HG02571 (cell line): ENCODE results near the gene TAS2R4.
"Not testable (repeated sequence)": the region's sequence is repeated elsewhere in the genome, so short reads cannot be mapped to it uniquely, and the experiment has no call there.

Source experiments
- ATAC-seq: cut with Tn5 transposase; IDR thresholded peaks from one replicate; pipeline ENCODE4 v1.9.1; 2021; ENCODE audit warnings: mild to moderate bottlenecking, moderate library complexity; ENCODE audit not compliant: unreplicated experiment

Gene TAS2R4

GRCh38 chr7:141776374-141776773, at the start of gene TAS2R4:
Gene TAS2R4, plus strand, starts transcription at chr7:141776674. Its CDS starts 1,815 bp downstream, at chr7:141778489.
- no peak for ATAC-seq

DNA sequence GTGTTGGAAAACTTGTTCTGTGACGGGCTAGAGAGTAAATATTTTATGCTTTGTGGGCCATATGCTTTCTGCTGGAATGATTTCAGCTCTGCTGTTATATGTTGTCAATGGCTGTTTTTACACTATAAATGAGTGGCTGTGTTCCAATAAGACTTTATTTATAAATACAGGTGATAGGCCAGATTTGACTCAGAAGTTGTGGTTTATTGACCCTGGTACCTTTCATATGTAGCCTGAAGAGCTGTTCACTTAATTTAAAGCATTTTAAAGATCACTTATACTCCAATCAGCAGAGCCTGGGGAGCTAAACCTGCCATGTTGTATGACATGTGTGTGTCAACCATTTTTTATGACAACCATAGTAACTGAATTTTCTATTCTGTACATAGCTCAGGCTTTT, 47.5 kb upstream of the TAS2R4 start:
- no peak for ATAC-seq

GRCh38 chr7:141731476-141732149, 44.9 kb upstream of the TAS2R4 start:
- ATAC-seq = no peak

- ATAC-seq = no peak
Measured at GRCh38 chr7:141737118-141737835, 39.2 kb upstream of the TAS2R4 start.

DNA sequence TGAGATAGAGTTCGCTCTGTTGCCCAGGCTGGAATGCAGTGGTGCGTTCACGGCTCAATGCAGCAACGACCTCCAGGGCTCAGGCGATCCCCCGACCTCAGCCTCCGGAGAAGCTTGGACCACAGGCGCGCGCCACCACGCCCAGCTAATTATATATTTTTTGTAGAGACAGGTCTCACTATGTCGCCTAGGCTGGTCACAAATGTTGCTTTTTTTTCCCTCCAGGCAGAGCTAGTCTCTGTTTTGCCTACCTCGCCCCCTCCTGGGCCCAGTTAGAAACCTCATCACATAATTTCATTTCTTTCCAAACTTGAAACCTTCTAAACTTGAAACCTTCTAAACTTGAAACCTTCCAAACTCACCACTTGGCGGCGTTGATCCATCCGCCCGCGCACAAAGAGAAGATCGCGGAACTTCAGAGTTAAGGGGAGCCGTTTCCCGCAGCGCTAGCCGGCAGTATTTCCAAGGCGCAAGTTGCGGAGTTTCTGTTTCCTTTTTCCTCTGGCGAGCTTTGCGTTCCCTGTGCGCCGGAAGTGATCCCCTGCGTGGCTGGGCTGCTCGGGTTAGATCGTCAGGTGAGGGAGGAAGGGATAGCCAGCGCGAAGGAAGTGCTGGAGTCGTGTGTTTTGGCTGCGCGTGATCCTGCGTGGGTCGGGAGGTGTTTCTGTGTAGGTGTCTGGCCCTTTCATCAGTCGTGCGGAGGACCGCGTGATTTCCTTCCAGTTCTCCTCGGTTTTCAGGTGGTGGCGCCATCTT, 38.5 kb upstream of the TAS2R4 start, which contains the start of gene SSBP1:
Gene SSBP1 (plus strand): TSS at position 523 of the 756 bp plus-strand sequence. CDS start 809 bp downstream, outside the sequence.
- peak; percentile 96 for ATAC-seq

- ATAC-seq = peak; percentile 47
Measured at GRCh38 chr7:141738592-141739013, 37.9 kb upstream of the TAS2R4 start.

DNA sequence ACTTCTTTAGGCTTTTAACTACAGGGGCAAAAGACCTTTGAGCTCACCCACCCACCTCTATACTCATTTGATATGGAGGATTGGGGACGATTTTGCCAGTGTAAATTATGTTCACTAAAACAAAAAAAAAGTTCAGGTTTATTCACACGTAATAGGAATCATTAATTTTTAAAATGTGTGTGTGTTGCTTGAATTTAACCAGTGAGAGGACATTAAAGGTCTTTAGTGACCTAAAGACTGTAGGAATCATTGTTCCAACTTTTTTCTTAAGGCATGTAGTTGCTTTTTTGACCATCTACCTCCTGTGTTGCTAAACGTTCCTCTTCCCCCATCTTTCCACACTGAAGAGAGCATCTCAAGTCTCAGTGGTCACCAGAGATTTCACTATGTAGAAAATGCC, 37.2 kb upstream of the TAS2R4 start:
- ATAC-seq = no peak

- ATAC-seq = no peak
Measured at GRCh38 chr7:141742229-141742628, 34.2 kb upstream of the TAS2R4 start.

DNA sequence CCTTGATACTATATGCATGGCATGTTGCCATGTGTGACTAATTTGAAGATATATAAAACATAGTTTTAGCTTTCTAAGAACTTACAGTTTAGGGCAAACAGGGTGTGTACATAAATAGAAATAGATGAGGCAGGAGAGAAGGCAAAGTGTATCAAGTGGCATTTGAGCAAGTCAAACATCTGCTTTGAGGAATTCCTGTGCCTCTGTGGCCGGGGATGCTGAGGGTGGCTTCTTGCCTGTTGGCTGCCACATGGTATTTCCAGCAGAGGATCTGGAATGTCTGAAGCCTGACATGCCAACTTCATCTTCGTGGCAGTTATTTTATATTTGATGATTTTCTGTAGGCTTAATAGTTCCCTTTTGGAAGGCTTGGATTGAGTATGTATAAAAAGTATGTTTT, 32.3 kb upstream of the TAS2R4 start:
- ATAC-seq = no peak

GRCh38 chr7:141748396-141748795, 28.1 kb upstream of the TAS2R4 start:
- ATAC-seq = no peak

- not testable (repeated sequence) for ATAC-seq
Measured at GRCh38 chr7:141751904-141752303, 24.6 kb upstream of the TAS2R4 start.

DNA sequence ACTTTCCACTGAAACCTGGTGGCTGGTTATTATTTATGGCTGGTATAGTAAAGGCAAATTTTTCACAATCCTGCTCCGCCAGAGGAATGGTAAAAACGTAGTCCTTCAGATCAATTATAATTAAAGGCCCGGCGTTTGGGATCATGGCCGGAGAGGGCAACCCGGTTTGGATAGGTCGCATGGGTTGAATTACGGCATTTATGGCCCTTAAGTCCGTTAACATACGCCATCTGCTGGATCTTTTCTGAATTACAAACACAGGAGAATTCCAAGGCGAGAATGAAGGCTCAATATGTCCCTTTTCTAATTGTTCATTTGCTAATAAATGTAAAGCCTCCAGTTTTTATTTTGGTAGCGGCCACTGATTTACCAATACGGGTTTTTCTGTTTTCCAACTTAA, 23.8 kb upstream of the TAS2R4 start:
- no peak for ATAC-seq

- no peak for ATAC-seq
Measured at GRCh38 chr7:141754939-141755338, 21.5 kb upstream of the TAS2R4 start.

DNA sequence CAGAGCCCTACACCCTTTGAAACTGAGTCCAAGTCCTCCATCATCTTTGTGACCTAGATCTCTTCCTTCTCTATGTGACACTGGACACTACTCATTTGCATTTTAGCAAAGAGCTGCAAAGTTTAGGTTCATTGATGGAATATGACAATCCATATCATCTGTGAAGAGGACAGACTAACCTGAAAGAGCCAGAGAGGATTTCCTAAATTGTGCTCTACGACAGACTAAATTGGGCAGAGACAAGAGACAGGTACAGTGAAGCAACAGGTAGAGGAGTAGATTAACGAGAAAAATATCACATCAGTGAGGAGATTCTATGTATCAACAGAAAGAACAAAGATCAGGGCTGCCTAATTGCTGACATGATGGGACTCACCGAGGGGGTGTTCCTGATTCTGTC, 12.7 kb upstream of the TAS2R4 start, which contains the start of gene TAS2R3:
Gene TAS2R3 (plus strand): TSS at position 301 of the 400 bp plus-strand sequence. CDS start 62 bp downstream, at position 363.
- no peak for ATAC-seq

DNA sequence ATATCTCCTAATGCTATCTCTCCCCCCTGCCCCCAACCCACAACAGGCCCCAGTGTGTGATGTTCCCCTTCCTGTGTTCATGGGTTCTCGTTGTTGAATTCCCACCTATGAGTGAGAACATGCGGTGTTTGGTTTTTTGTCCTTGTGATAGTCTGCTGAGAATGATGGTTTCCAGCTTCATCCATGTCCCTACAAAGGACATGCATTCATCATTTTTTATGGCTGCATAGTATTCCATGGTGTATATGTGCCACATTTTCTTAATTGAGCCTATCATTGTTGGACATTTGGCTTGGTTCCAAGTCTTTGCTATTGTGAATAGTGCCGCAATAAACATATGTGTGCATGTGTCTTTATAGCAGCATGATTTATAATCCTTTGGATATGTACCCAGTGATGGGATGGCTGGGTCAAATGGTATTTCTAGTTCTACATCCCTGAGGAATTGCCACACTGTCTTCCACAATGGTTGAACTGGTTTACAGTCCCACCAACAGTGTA, 6.3 kb upstream of the TAS2R4 start:
- not testable (repeated sequence) for ATAC-seq

DNA sequence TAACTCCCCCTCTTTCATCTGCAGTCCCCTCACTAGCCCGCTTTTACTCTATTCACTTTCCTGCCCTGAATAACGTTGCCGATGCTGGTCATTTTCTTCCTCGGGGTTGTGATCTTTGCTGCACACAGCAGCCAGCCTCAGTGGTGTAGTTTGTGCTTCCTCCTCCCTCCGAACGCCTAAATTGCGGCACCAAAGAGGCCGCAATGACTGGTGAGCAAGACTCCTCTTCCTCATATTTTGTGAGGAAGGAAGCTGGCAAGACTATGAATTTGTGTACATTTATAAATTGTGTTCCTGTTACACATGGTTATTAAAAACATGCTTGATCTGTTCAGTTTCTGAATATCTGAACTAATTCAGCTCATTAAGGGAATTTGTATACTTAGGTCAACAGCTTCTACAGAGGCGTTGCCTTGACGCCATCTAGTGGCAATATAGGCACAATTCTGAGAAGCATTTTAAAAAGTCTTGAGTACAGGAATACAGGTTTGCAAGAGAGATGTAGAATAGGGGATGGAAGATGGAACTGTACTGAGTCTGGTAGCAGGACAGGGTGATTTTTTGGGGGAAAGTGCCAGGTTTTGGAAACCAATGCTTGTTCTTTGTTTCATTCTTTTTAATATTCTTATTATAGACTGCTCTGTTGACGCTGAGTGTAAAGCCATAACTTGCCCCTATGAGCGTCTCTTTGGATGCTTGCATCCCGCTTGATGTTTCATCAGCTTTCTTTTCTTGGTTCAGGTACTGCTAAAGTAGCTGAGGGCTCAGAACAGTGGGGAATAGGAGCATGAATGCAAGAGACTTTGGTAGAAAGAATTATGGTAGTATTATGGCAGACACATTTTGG, 9.5 kb downstream of the TAS2R4 start:
- ATAC-seq = no peak

DNA sequence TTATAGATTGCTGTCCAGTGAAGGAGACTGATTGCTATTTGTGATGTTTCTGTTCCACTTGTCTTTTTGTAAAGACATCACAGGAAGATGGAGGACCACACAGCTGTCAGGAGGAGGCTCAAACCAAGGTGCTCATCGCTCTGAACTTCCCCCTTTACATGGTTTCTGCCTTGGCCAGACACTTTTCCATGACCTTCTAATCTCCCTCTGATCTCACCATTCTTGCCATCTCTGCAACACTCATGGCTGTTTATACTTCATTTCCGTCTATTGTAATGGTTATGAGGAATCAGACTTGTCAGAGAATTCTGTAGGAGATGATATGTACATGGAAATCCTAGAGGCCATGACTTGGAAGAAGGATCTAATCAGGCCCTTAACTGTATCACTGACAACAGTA, 11.8 kb downstream of the TAS2R4 start:
- no peak for ATAC-seq

- ATAC-seq = no peak
Measured at GRCh38 chr7:141789917-141790316, 13.4 kb downstream of the TAS2R4 start, which contains the start of gene TAS2R5. Gene TAS2R5, plus strand, starts transcription at chr7:141790217. Its CDS starts 145 bp downstream, at chr7:141790362.

GRCh38 chr7:141792526-141792925, 16.1 kb downstream of the TAS2R4 start:
- ATAC-seq = no peak

DNA sequence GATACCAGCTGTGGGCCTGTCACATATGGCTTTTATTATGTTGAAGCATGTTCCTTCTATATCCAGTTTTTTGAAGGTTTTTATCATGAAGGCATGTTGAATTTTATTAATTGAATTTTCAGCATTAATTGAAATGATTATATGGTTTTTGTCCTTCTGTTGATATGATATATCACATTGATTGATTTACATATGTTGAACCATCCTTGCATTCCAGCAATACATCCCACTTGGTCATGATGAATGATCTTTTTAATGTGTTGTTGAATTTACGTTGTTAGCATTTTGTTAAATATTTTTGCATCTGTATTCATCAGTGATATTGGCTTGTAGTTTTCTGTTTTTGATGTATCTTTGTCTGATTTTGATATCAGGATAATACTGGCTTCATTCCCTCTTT, 43.6 kb downstream of the TAS2R4 start:
- ATAC-seq = no peak
